K562 (cell line): ENCODE data around the gene MPL. TPM values are rescaled to one million over a fixed set of nuclear protein-coding genes. Genes with fewer than 3 reads are reported as not detected.
A peak's percentile ranks its signal among the peaks of the same experiment; 100 is the strongest.

Experiments
- ATF7 ChIP-seq: fragments of 450-650 bp; IDR thresholded peaks from 2 replicates; pipeline ENCODE4 v1.7.1; 2014; ENCODE audit warnings: mild to moderate bottlenecking, moderate library complexity
- CBFA2T3 ChIP-seq: fragments of 450-650 bp; IDR thresholded peaks from 2 replicates; pipeline ENCODE4 v1.6.1; 2017
- CBFB ChIP-seq: sonication (generic); formaldehyde crosslinking; IDR thresholded peaks from 2 replicates; pipeline ENCODE4 v1.4.0; 2020; ENCODE audit warnings: mild to moderate bottlenecking, missing genetic modification reagents
- EP400 ChIP-seq: fragments of 450-650 bp; IDR thresholded peaks from 2 replicates; pipeline ENCODE4 v1.6.1; 2017; ENCODE audit warnings: antibody characterized with exemption, mild to moderate bottlenecking, moderate library complexity
- ESRRA ChIP-seq: fragments of 450-650 bp; IDR thresholded peaks from 2 replicates; pipeline ENCODE4 v1.6.1; 2014; ENCODE audit warnings: low read depth, mild to moderate bottlenecking, moderate library complexity, borderline replicate concordance
- ETV1 ChIP-seq: fragments of 450-650 bp; conservative IDR thresholded peaks from 2 replicates; pipeline ENCODE4 v1.6.1; 2016; ENCODE audit warnings: missing genetic modification characterization, control low read depth, low read depth, missing compliant biosample characterization
- ETV5 ChIP-seq: sonication (generic); formaldehyde crosslinking; IDR thresholded peaks from 2 replicates; pipeline ENCODE4 v1.4.0; 2020; ENCODE audit warnings: low read depth, mild to moderate bottlenecking, missing genetic modification reagents
- GTF2F1 ChIP-seq: IDR thresholded peaks from 2 replicates; pipeline ENCODE4 v1.6.1; 2011; ENCODE audit warnings: low read depth, low read length, improper control_type of control experiment
- HDAC1 ChIP-seq, 2 experiments: fragments of 450-650 bp; IDR thresholded peaks; 2 replicates each; pipeline ENCODE4 v1.6.1; 2016 to 2017; ENCODE audit warnings: inconsistent platforms in 1 of 2, mild to moderate bottlenecking in 1 of 2, moderate library complexity in 1 of 2
- JUND ChIP-seq, 2 experiments: IDR thresholded peaks; 2 replicates in 1 of 2; 3 replicates in 1 of 2; pipeline ENCODE4 v1.6.1; 2011; ENCODE audit warnings: borderline replicate concordance in 2 of 2, low read depth in 2 of 2, low read length in 2 of 2, improper control_type of control experiment in 1 of 2, missing biosample characterization in 1 of 2, missing genetic modification characterization in 1 of 2, missing genetic modification reagents in 1 of 2
- MLLT1 ChIP-seq, 2 experiments: fragments of 450-650 bp; IDR thresholded peaks; 2 replicates each; pipeline ENCODE4 v1.6.1; 2016
- POLR2H ChIP-seq: IDR thresholded peaks from 2 replicates; pipeline ENCODE4 v1.6.1; 2016; ENCODE audit warnings: missing genetic modification characterization, low read depth, mild to moderate bottlenecking, control low read depth, missing compliant biosample characterization, moderate library complexity
- RAD21 ChIP-seq, 2 experiments: fragments of 250-450 bp in 1 of 2; fragments of 450-650 bp in 1 of 2; sonication (Bioruptor Pico) in 1 of 2; formaldehyde crosslinking in 1 of 2; IDR thresholded peaks in 1 of 2; conservative IDR thresholded peaks in 1 of 2; 2 replicates each; pipeline versions ENCODE4 v1.4.0 to v1.8.0; 2020 to 2022; ENCODE audit warnings: mild to moderate bottlenecking in 2 of 2, moderate library complexity in 1 of 2
- SRF ChIP-seq, 2 experiments: fragments of 250-450, 450-650 bp in 1 of 2; sonication (Bioruptor Pico) in 1 of 2; sonication (generic) in 1 of 2; formaldehyde crosslinking; IDR thresholded peaks; 2 replicates each; pipeline versions ENCODE4 v1.5.0 to v1.5.1; 2020 to 2022; ENCODE audit warnings: mild to moderate bottlenecking in 1 of 2, missing genetic modification reagents in 1 of 2
- STAG1 ChIP-seq: sonication (generic); formaldehyde crosslinking; IDR thresholded peaks from 2 replicates; pipeline ENCODE4 v1.5.0; 2020; ENCODE audit warnings: missing genetic modification reagents, borderline replicate concordance
- THAP7 ChIP-seq: fragments of 250-450 bp; sonication (Bioruptor Pico); IDR thresholded peaks from 2 replicates; pipeline ENCODE4 v1.5.0; 2021
- ZBTB9 ChIP-seq: fragments of 450-650 bp; formaldehyde crosslinking; IDR thresholded peaks from 2 replicates; pipeline ENCODE4 v1.4.0; 2020; ENCODE audit warnings: mild to moderate bottlenecking, moderate library complexity
- ZMIZ1 ChIP-seq, 2 experiments: fragments of 150-350 bp in 1 of 2; IDR thresholded peaks; 2 replicates each; pipeline ENCODE4 v1.6.1; 2012 to 2016; ENCODE audit warnings: low read depth in 2 of 2, low read length in 2 of 2, mild to moderate bottlenecking in 1 of 2, moderate library complexity in 1 of 2
- ZNF764 ChIP-seq: fragments of 250-450 bp; sonication (Bioruptor Pico); IDR thresholded peaks from 2 replicates; pipeline ENCODE4 v1.4.0; 2020; ENCODE audit warnings: low read depth, mild to moderate bottlenecking, moderate library complexity
- polyA plus RNA-seq, 8 experiments: library from polyadenylated mRNA; depleted of rRNA in 4 of 8; stranded (reverse) in 5 of 8; unstranded in 3 of 8; fragments of >200 nt; fragmentation: Nextera tagmentation in 2 of 8; fragmentation: Illumina TruSeq in 1 of 8; extraction: Ambion mirVana in 2 of 8; extraction: Trizol in 1 of 8; gene quantifications; 2 replicates each; pipeline versions ENCODE4 v1.2.1 to v1.2.3, GENCODE V29; 2011 to 2014; ENCODE audit warnings: inconsistent platforms in 1 of 8, missing spikeins in 1 of 8
- total RNA-seq, 7 experiments: library from RNA; depleted of rRNA in 6 of 7; stranded (reverse); fragments of >200 nt in 6 of 7; fragmentation: Illumina TruSeq in 2 of 7; extraction: Trizol in 2 of 7; gene quantifications; 2 replicates each; pipeline versions ENCODE4 v1.2.1 to v1.2.3, GENCODE V29; 2011 to 2021; ENCODE audit warnings: low replicate concordance in 1 of 7

Gene MPL
- total and polyA plus RNA-seq, 9 of the 15 experiments (the other 6 are each of a cell fraction or from before 2014, with no cell fraction given) = not detected

- TF ChIP-seq ATF7 (peak; percentile 29; the same call in 1 of the 2 replicates), STAG1 (CRISPR knock-in tag) (no peak), ESRRA (0 out of 2 replicates have a peak, but pooled peaks have one; percentile 24), ETV5 (CRISPR knock-in tag) (peak; percentile 34), EP400 (no peak), ZBTB9 (CRISPR knock-in tag) (0 out of 2 replicates have a peak, but pooled peaks have one; percentile 33), ZMIZ1 (IDR thresholded peaks at IDR 0.05; ENCODE audit: low read depth in 2 of 2, low read length in 2 of 2) (peak in 1 of 2 experiments; percentile 37; a peak in 1 of 4 replicates), POLR2H (tag) (peak; percentile 84), HDAC1 (IDR thresholded peaks at IDR 0.05) (peak in 1 of 2 experiments; percentile 58; a peak in 2 of 4 replicates), ETV1 (tag) (peak; percentile 15; the same call in 1 of the 2 replicates), CBFA2T3 (no peak), CBFB (CRISPR knock-in tag) (peak; percentile 16; the same call in 1 of the 2 replicates), GTF2F1 (0 out of 2 replicates have a peak, but pooled peaks have one; percentile 13), THAP7 (CRISPR knock-in tag) (peak; percentile 64; the same call in 1 of the 2 replicates), RAD21 (CRISPR knock-in tag; conservative IDR thresholded peaks at IDR 0.05 in 1 of 2, IDR thresholded peaks at IDR 0.05 in 1 of 2) (peak; percentile 51 to 73), ZNF764 (CRISPR knock-in tag) (peak; percentile 86), JUND (IDR thresholded peaks at IDR 0.05; ENCODE audit: borderline replicate concordance, low read depth, low read length) (peak; percentile 1; the same call in 1 of the 2 replicates), JUND (tag; IDR thresholded peaks at IDR 0.05; ENCODE audit: borderline replicate concordance, low read depth, low read length) (no peak), MLLT1 (IDR thresholded peaks at IDR 0.05) (peak in 1 of 2 experiments; percentile 61; a peak in 1 of 4 replicates), SRF (CRISPR knock-in tag; IDR thresholded peaks at IDR 0.05) (0 out of 4 replicates have a peak, but pooled peaks of 1 of the 2 experiments have one; percentile 12)
These were observed 20.6 kb downstream of the MPL start (continued) for GRCh38 chr1:43358121-43358745.
